ENCODE results near the gene BCL10. TPM values are rescaled to one million over a fixed set of nuclear protein-coding genes. Genes with fewer than 3 reads are reported as not detected.
A peak's percentile ranks its signal among the peaks of the same experiment; 100 is the strongest.

BCL10 gene
- total and polyA plus RNA-seq, 2 of the 13 experiments (the other 11 are each of a cell fraction or from before 2014, with no cell fraction given), result 3.7 to 14.1 TPM

- TF ChIP-seq ZBTB39 (CRISPR knock-in tag; IDR thresholded peaks at IDR 0.05), result no peak
- TF ChIP-seq BORCS8-MEF2B (CRISPR knock-in tag; IDR thresholded peaks at IDR 0.05), result peak; percentile 67; the same call in 1 of the 2 replicates
- TF ChIP-seq MZF1 (CRISPR knock-in tag; IDR thresholded peaks at IDR 0.05; ENCODE audit: borderline replicate concordance), result peak; percentile 71; the same call in 1 of the 2 replicates
- TF ChIP-seq NR2F6 (IDR thresholded peaks at IDR 0.05), result no peak; the same call in 1 of the 2 replicates
- TF ChIP-seq NR2F6 (CRISPR knock-in tag; IDR thresholded peaks at IDR 0.05), result peak; percentile 63; the same call in 1 of the 2 replicates
- peak; percentile 37; the same call in 1 of the 2 replicates for TF ChIP-seq ATF2 (CRISPR knock-in tag; IDR thresholded peaks at IDR 0.05)
- no peak for TF ChIP-seq ZNF296 (CRISPR knock-in tag; conservative IDR thresholded peaks at IDR 0.05)
- peak; percentile 81 for TF ChIP-seq POLR2G (IDR thresholded peaks at IDR 0.05; ENCODE audit: low read depth, low read length)
- TF ChIP-seq ZNF782 (CRISPR knock-in tag; IDR thresholded peaks at IDR 0.05; ENCODE audit: borderline replicate concordance), result peak; percentile 71; the same call in 1 of the 2 replicates
- no peak for TF ChIP-seq ZNF232 (CRISPR knock-in tag; IDR thresholded peaks at IDR 0.05; ENCODE audit: borderline replicate concordance)
- TF ChIP-seq TRAFD1 (CRISPR knock-in tag; IDR thresholded peaks at IDR 0.05; ENCODE audit: borderline replicate concordance), result peak; percentile 71; the same call in 1 of the 2 replicates
- TF ChIP-seq MTA3 (CRISPR knock-in tag; IDR thresholded peaks at IDR 0.05), result no peak
- TF ChIP-seq HNF4A (CRISPR knock-in tag; IDR thresholded peaks at IDR 0.05), result no peak
- no peak for TF ChIP-seq ZNF703 (CRISPR knock-in tag; IDR thresholded peaks at IDR 0.05; ENCODE audit: borderline replicate concordance)
- TF ChIP-seq PAXIP1 (CRISPR knock-in tag; conservative IDR thresholded peaks at IDR 0.05), result peak; percentile 27; the same call in 1 of the 2 replicates
- TF ChIP-seq ZNF879 (CRISPR knock-in tag; IDR thresholded peaks at IDR 0.05), result no peak
- TF ChIP-seq ZNF772 (CRISPR knock-in tag; IDR thresholded peaks at IDR 0.05), result 0 out of 2 replicates have a peak, but pooled peaks have one; percentile 21
These were observed at the start of gene BCL10 (continued) for GRCh38 chr1:85276215-85276977.
